ENCODE results near the gene NDFIP1. TPM values are rescaled to one million over a fixed set of nuclear protein-coding genes. Genes with fewer than 3 reads are reported as not detected.
"Not testable (repeated sequence)": the region's sequence is repeated elsewhere in the genome, so short reads cannot be mapped to it uniquely, and the experiment has no call there.

NDFIP1 gene
- total RNA-seq, 6 experiments from 2014 or later: 57.7 to 69.9 (median 63.0) TPM

DNA sequence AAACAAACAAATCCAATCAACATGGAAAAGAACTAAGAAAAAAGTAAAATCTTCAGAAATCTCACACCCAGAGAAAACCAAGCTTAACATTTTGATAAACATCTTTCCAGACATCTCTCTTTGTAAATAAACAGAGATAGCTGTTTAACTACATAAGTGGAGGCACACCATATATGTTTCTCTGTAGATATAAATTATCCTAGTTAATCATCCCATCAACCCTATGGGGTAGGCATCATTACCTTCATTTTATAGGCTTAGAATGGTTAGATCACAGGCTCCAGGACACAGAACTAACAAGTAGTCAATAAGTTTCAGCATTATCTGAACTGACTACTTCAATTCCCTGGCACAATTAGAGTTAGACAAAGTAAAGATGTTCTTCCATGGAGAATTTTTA is 22.4 kb upstream of the NDFIP1 start:
- TF ChIP-seq, protein P1, sequence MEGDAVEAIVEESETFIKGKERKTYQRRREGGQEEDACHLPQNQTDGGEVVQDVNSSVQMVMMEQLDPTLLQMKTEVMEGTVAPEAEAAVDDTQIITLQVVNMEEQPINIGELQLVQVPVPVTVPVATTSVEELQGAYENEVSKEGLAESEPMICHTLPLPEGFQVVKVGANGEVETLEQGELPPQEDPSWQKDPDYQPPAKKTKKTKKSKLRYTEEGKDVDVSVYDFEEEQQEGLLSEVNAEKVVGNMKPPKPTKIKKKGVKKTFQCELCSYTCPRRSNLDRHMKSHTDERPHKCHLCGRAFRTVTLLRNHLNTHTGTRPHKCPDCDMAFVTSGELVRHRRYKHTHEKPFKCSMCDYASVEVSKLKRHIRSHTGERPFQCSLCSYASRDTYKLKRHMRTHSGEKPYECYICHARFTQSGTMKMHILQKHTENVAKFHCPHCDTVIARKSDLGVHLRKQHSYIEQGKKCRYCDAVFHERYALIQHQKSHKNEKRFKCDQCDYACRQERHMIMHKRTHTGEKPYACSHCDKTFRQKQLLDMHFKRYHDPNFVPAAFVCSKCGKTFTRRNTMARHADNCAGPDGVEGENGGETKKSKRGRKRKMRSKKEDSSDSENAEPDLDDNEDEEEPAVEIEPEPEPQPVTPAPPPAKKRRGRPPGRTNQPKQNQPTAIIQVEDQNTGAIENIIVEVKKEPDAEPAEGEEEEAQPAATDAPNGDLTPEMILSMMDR (IDR thresholded peaks at IDR 0.05): no peak
- Mint-ChIP-seq H3K4me3 (no peak overlapping the region), H3K36me3 (ENCODE audit: low read depth) (no peaks in the 10 kb centered on the region), H3K27ac (no peak overlapping the region), H3K9me3 (no peaks in the 10 kb centered on the region), H3K27me3 (ENCODE audit: insufficient read depth) (peaks cover 54% of the 10 kb centered on the region), H3K4me1 (ENCODE audit: low read depth) (no peaks in the 10 kb centered on the region)
- DNase-seq: no peak

DNA sequence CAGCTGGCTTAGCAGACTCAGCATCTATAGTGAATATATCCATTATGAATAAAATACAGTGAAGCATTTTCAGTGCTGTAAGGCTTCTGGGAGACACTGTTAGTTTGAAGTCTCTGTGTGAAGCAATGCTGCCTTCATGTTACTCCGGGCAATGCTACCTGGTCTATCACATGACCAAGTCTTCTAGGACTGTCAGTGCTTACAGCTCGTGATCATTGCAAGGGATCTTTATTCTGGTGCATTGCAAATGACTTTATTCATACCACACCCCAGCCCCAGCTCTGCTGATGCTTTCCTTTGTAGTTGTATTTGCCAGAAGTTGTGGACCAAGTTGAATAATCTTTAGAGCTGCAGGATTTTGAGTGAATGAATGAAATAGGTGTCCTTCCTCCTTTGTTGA is 21.9 kb upstream of the NDFIP1 start:
- Mint-ChIP-seq H3K4me1 (ENCODE audit: low read depth) (no peaks in the 10 kb centered on the region), H3K27ac (no peak overlapping the region), H3K4me3 (no peak overlapping the region), H3K36me3 (ENCODE audit: low read depth) (no peaks in the 10 kb centered on the region), H3K27me3 (ENCODE audit: insufficient read depth) (peaks cover 49% of the 10 kb centered on the region), H3K9me3 (no peaks in the 10 kb centered on the region)
- TF ChIP-seq, protein P1 (IDR thresholded peaks at IDR 0.05): no peak
- DNase-seq: no peak

DNA sequence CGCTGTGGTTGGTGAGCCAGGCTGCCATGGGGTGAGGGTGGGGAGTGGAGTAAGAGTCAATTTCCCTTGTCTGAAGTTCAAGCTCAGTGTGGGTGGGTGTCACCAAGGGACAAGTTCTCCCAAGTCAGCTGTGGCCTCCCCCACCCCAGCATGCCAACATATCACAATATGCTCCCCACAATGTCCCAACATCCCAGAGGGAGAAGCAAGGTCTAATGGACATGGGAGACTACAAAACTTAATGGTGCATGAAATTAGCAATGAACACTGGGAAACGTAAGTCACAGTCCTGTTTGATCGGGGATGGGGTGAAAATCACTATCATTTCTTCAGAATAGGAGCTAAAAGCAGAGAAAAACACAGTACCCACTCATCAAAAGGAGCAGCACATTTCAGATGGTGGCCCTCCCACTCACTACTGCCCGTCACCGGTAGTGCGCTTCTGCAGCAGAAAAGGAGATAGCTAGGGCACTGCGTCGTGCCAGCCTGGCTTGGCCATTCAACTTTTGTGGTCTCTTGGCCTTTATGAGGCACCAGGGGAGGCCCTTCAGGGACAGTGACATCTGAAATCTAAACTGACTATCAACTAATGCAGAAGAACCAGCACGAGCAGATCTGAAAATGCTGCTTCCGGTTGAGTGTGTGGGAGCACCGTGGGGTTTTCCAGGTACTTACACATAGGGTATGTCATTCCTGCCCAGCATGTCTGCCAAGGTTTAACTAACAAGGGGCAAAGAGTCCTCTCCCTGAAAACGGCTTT is 20.5 kb upstream of the NDFIP1 start:
- Mint-ChIP-seq H3K27ac (no peak overlapping the region), H3K36me3 (ENCODE audit: low read depth) (no peaks in the 10 kb centered on the region), H3K4me1 (ENCODE audit: low read depth) (no peaks in the 10 kb centered on the region), H3K9me3 (no peaks in the 10 kb centered on the region), H3K27me3 (ENCODE audit: insufficient read depth) (peaks cover 41% of the 10 kb centered on the region), H3K4me3 (no peak overlapping the region)
- TF ChIP-seq, protein P1 (IDR thresholded peaks at IDR 0.05): no peak
- DNase-seq: no peak

DNA sequence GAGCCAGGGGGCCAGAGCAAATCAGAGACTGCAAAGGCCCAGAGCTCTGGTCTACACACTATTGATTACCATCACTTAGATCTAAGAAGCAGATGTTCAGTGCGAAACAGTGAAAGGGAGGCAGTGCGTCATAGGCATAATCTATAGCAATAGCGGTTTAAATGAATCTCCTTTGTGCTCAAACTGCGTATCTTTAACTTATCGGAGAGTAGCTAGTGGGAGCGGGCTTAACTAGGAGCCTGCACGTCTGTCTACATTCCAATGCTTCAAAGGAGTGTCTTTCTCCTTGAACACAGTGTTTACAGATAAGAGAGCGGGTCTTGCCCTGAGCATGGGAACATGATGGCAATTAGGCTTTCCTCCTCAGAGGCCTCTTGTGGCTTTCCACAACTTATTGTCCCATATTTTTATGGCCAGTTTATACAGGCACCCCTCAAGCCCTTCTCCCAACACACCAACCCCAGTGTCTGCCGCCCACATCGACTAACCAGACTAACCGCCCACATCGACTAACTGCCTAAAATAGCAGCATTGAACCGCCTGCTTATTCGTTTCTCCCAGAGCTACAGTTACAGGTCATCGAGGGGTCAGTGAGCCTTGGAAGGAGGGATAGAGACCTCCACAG is 19.6 kb upstream of the NDFIP1 start:
- H3K36me3 Mint-ChIP-seq (ENCODE audit: low read depth); DNase-seq; H3K27ac Mint-ChIP-seq; H3K9me3 Mint-ChIP-seq; H3K4me3 Mint-ChIP-seq; H3K4me1 Mint-ChIP-seq (ENCODE audit: low read depth): not testable (repeated sequence)
- peaks cover 40% of the 10 kb centered on the region for H3K27me3 Mint-ChIP-seq (ENCODE audit: insufficient read depth)

DNA sequence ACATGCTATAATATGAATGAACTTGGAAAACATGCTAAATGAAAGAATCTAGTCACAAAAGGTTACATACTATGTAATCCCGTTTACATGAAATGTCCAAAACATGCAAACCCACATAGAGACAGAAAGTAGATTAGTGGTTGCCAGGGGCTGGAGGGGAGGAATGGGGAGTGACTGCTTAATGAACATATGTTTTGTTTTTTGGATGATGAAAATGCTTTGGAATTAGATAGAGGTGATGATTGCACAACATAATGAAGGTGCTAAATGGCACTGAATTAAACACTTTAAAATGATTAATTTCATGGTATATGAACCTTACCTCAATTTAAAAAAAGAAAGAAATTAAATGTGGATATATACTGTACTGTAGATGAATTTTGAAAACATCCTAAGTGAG is 17.6 kb upstream of the NDFIP1 start:
- TF ChIP-seq, protein P1 (IDR thresholded peaks at IDR 0.05): no peak
- Mint-ChIP-seq H3K4me3 (no peak overlapping the region), H3K36me3 (ENCODE audit: low read depth) (no peaks in the 10 kb centered on the region), H3K4me1 (ENCODE audit: low read depth) (peaks cover 8% of the 10 kb centered on the region), H3K27me3 (ENCODE audit: insufficient read depth) (peaks cover 23% of the 10 kb centered on the region), H3K9me3 (no peaks in the 10 kb centered on the region), H3K27ac (no peak overlapping the region)
- no peak for DNase-seq

DNA sequence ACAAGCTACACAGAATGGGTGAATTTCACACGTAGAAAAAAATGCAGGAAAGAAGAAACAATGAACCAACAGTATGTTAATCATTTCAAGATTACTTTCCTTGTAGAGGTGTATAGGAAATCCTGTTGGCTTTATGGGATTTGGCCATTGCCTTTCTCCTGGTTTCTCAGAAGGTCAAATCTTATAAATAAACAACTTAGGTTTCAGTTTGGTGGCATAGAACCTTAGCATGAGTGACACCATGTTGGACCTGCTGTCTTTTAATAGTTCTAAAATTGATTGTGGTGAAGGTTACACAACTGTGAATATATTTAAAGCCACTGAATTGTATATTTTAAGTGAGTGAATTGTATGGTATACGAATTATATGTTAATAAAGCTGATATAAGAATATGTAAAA is 16.7 kb upstream of the NDFIP1 start:
- peaks cover 16% of the 10 kb centered on the region for H3K27me3 Mint-ChIP-seq (ENCODE audit: insufficient read depth)
- no peaks in the 10 kb centered on the region for H3K9me3 Mint-ChIP-seq
- no peak overlapping the region for H3K27ac Mint-ChIP-seq
- H3K4me1 Mint-ChIP-seq (ENCODE audit: low read depth): peaks cover 8% of the 10 kb centered on the region
- no peak for DNase-seq
- H3K36me3 Mint-ChIP-seq (ENCODE audit: low read depth): no peaks in the 10 kb centered on the region
- TF ChIP-seq, protein P1 (IDR thresholded peaks at IDR 0.05): no peak
- no peak overlapping the region for H3K4me3 Mint-ChIP-seq
